Skeletal muscle tissue (tissue), 4 donors: Measurements from ENCODE around the gene SPATA2. TPM values are rescaled to one million over a fixed set of nuclear protein-coding genes. Genes with fewer than 3 reads are reported as not detected.
A peak's percentile ranks its signal among the peaks of the same experiment; 100 is the strongest.
"Not testable (repeated sequence)": the region's sequence is repeated elsewhere in the genome, so short reads cannot be mapped to it uniquely, and the experiment has no call there.

Source experiments
- H3K27ac ChIP-seq: one replicate; pipeline ENCODE4 v1.7.0; 2013; ENCODE audit warnings: mild to moderate bottlenecking, low read depth, low read length, inconsistent platforms
- H3K27me3 ChIP-seq, 3 donors: one replicate each; pipeline ENCODE4 v1.7.0; 2013; ENCODE audit warnings: low read length in 3 of 3; ENCODE audit not compliant: control insufficient read depth in 3 of 3, insufficient read depth in 3 of 3
- H3K36me3 ChIP-seq, 3 donors: one replicate each; pipeline ENCODE4 v1.7.0; 2013; ENCODE audit warnings: low read length in 3 of 3; ENCODE audit not compliant: control insufficient read depth in 3 of 3, insufficient read depth in 3 of 3
- H3K4me1 ChIP-seq, 3 donors: one replicate each; pipeline ENCODE4 v1.7.0; 2013; ENCODE audit warnings: low read length in 3 of 3, mild to moderate bottlenecking in 3 of 3; ENCODE audit not compliant: control insufficient read depth in 3 of 3, insufficient read depth in 3 of 3
- H3K4me3 ChIP-seq, 3 donors: one replicate each; pipeline ENCODE4 v1.7.0; 2013; ENCODE audit warnings: low read length in 3 of 3
- H3K9ac ChIP-seq, 3 donors: one replicate each; pipeline ENCODE4 v1.7.0; 2013; ENCODE audit warnings: low read length in 3 of 3, mild to moderate bottlenecking in 3 of 3, moderate library complexity in 2 of 3, low read depth in 1 of 3
- H3K9me3 ChIP-seq, 3 donors: one replicate each; pipeline ENCODE4 v1.7.0; 2013; ENCODE audit warnings: low read length in 3 of 3; ENCODE audit not compliant: control insufficient read depth in 3 of 3
- total RNA-seq: library from RNA; depleted of rRNA; stranded (reverse); fragments of >200 nt; gene quantifications from one replicate; pipeline ENCODE4 v1.2.3, GENCODE V29; 2014
- donor health status: Osteomylitis.

Gene SPATA2, protein sequence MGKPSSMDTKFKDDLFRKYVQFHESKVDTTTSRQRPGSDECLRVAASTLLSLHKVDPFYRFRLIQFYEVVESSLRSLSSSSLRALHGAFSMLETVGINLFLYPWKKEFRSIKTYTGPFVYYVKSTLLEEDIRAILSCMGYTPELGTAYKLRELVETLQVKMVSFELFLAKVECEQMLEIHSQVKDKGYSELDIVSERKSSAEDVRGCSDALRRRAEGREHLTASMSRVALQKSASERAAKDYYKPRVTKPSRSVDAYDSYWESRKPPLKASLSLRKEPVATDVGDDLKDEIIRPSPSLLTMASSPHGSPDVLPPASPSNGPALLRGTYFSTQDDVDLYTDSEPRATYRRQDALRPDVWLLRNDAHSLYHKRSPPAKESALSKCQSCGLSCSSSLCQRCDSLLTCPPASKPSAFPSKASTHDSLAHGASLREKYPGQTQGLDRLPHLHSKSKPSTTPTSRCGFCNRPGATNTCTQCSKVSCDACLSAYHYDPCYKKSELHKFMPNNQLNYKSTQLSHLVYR
- total RNA-seq, result 1.0 TPM

GRCh38 chr20:49915380-49916145, at the start of gene SPATA2:
Gene SPATA2, minus strand, starts transcription at chr20:49915529. Its CDS starts 7,039 bp downstream, at chr20:49908490.
- no peaks in the 10 kb centered on the region for H3K9me3 ChIP-seq
- peaks cover 35 to 53% (median 42%) of the 10 kb centered on the region in 3 donors for H3K4me1 ChIP-seq

DNA sequence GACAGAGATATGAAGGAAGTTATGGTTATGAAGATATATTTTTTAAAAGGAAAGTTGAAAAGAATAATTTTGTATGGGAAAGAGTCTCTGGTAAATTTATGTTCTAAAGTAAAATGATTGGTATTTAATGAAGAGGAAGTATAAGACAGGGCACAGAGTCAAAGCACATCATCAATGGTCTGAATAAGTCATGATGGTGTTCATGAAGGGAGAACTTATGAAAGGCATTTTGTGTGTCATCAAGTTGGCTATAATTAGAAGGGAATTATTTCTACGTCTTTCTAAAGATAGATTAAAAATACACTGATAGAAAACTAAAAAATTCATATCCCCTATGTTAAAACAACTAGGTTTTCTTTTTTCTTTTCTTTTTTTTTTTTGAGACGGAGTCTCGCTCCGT, 46.1 kb upstream of the SPATA2 start:
- Histone ChIP-seq H3K9ac (no peak overlapping the region), H3K27ac (no peak overlapping the region), H3K9me3 (no peaks in the 10 kb centered on the region), H3K4me3 (no peak overlapping the region), H3K4me1 (peaks cover 0 to 6% (median 5%) of the 10 kb centered on the region in 3 donors), H3K36me3 (peaks cover 11 to 17% (median 12%) of the 10 kb centered on the region in 3 donors), H3K27me3 (no peaks in the 10 kb centered on the region)

More at GRCh38 chr20:49915380-49916145, at the start of gene SPATA2:
- no peaks in the 10 kb centered on the region for H3K36me3 ChIP-seq
- H3K27me3 ChIP-seq, result no peaks in the 10 kb centered on the region
- peak within 1 kb of the TSS; percentile 99 to 100 (median 100) for H3K4me3 ChIP-seq
- H3K27ac ChIP-seq, result peak within 1 kb of the TSS; percentile 100
- peak within 1 kb of the TSS; percentile 85 to 98 (median 98) for H3K9ac ChIP-seq

DNA sequence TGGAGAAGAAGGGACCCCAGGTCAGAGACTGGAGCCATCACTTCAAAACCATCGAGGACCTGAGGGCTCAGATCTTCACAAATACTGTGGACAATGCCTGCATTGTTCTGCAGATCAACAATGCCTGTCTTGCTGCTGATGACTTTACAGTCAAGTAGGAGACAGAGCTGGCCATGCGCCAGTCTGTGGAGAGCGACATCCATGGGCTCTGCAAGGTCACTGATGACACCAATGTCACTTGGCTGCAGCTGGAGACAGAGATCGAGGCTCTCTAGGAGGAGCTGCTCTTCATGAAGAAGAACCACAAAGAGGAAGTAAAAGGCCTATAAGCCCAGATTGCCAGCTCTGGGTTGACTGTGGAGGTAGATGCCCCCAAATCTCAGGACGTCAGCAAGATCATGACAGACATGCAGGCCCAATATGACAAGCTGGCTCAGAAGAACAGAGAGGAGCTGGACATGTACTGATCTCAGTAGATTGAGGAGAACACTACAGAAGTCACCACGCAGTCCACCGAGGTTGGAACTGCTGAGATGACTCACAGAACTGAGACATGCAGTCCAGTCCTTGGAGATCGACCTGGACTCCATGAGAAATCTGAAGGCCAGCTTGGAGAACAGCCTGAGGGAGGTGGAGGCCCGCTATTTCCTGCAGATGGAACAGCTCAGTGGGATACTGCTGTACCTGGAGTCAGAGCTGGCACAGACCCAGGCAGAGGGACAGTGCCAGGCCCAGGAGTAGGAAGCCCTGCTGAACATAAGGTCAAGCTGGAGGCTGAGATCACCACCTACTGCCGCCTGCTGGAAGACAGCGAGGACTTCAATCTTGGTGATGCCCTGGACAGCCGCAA, 42.0 kb upstream of the SPATA2 start:
- peaks cover 39 to 42% (median 40%) of the 10 kb centered on the region in 3 donors for H3K36me3 ChIP-seq
- not testable (repeated sequence) for H3K27me3 ChIP-seq, H3K4me3 ChIP-seq, H3K9ac ChIP-seq, H3K4me1 ChIP-seq, H3K27ac ChIP-seq, H3K9me3 ChIP-seq

DNA sequence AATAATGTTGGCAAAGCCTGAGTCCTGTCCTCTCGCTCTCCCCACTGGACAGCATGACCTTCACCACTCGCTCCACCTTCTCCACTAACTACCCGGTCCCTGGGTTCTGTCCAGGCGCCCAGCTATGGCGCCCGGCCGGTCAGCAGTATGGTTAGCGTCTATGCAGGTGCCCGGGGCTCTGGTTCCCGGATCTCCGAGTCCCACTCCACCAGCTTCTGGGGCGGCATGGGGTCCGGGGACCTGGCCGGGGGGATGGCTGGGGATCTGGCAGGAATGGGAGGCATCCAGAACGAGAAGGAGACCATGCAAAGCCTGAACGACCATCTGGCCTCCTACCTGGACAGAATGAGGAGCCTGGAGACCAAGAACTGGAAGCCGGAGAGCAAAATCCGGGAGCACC, 41.4 kb upstream of the SPATA2 start:
- no peaks in the 10 kb centered on the region for H3K27me3 ChIP-seq
- no peaks in the 10 kb centered on the region for H3K4me1 ChIP-seq
- H3K9me3 ChIP-seq, result no peaks in the 10 kb centered on the region
- no peak overlapping the region for H3K27ac ChIP-seq
- H3K36me3 ChIP-seq, result peaks cover 45 to 48% (median 47%) of the 10 kb centered on the region in 3 donors
- no peak overlapping the region for H3K9ac ChIP-seq
- no peak overlapping the region for H3K4me3 ChIP-seq

DNA sequence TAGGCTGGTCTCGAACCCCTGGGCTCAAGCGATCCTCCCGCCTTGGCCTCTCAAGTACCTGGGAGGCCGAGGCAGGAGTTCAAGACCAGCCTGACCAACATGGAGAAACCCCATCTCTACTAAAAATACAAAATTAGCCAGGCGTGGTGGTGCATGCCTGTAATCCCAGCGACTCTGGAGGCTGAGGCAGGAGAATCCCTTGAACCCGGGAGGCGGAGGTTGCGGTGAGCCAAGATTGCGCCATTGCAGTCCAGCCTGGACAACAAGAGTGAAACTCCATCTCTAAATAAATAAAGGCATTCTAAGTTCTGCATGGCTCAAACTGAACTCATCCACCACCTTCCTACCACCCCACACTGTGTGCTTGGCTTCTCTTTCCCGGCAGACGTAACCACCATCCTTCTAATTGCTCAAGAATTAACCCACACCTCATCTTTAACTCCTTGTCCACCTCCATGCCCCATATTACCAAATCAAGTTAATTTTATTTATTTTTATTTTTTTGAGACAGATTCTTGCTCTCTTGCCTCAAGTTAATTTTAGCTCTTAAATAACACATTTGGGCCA, 40.6 kb upstream of the SPATA2 start:
- not testable (repeated sequence) for H3K9ac ChIP-seq, H3K4me1 ChIP-seq, H3K27ac ChIP-seq, H3K9me3 ChIP-seq, H3K27me3 ChIP-seq, H3K4me3 ChIP-seq
- peaks cover 49 to 55% (median 52%) of the 10 kb centered on the region in 3 donors for H3K36me3 ChIP-seq

DNA sequence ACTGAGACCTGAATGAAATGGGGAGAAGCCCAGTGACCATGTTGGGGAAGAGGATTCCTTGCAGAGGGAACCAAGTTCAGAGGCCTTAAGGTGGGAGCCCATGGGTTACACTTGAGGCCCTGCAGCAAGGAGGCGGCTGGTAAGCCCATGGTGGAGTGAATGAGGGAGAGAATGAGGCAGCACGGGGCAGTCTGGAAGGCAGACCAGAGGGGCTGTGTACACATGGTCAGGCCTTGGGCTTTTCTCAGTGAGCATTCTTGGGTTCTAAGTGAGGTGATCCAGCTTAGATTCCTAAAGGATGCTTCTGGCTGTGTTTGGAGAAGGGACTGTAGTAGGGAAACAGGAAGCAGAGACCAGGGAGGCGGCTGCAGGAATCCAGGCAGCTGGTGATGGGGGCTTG, 39.8 kb upstream of the SPATA2 start:
- Histone ChIP-seq H3K4me3 (no peak overlapping the region), H3K27ac (no peak overlapping the region)

GRCh38 chr20:49951151-49951550, 35.8 kb upstream of the SPATA2 start:
- H3K27me3 ChIP-seq, result no peaks in the 10 kb centered on the region
- peaks cover 73 to 79% (median 76%) of the 10 kb centered on the region in 3 donors for H3K36me3 ChIP-seq
- H3K9me3 ChIP-seq, result no peaks in the 10 kb centered on the region
- H3K4me3 ChIP-seq, result no peak overlapping the region
- H3K27ac ChIP-seq, result no peak overlapping the region
- no peaks in the 10 kb centered on the region for H3K4me1 ChIP-seq
- no peak overlapping the region for H3K9ac ChIP-seq

More for the DNA sequence above, 39.8 kb upstream of the SPATA2 start:
- H3K9ac ChIP-seq, result no peak overlapping the region
- peaks cover 55 to 62% (median 59%) of the 10 kb centered on the region in 3 donors for H3K36me3 ChIP-seq
- H3K4me1 ChIP-seq, result no peaks in the 10 kb centered on the region
- H3K9me3 ChIP-seq, result no peaks in the 10 kb centered on the region
- H3K27me3 ChIP-seq, result no peaks in the 10 kb centered on the region

GRCh38 chr20:49948809-49949507, 33.6 kb upstream of the SPATA2 start:
- no peak overlapping the region for H3K27ac ChIP-seq
- H3K4me1 ChIP-seq, result peaks cover 0 to 5% (median 4%) of the 10 kb centered on the region in 3 donors
- no peaks in the 10 kb centered on the region for H3K9me3 ChIP-seq
- peaks cover 72 to 78% (median 75%) of the 10 kb centered on the region in 3 donors for H3K36me3 ChIP-seq
- H3K9ac ChIP-seq, result no peak overlapping the region
- no peak overlapping the region for H3K4me3 ChIP-seq
- H3K27me3 ChIP-seq, result no peaks in the 10 kb centered on the region

- H3K27me3 ChIP-seq, result no peaks in the 10 kb centered on the region
Measured at GRCh38 chr20:49948178-49948577, 32.8 kb upstream of the SPATA2 start.

More at GRCh38 chr20:49948178-49948577, 32.8 kb upstream of the SPATA2 start:
- Histone ChIP-seq H3K27ac (no peak overlapping the region), H3K4me1 (peaks cover 0 to 6% (median 5%) of the 10 kb centered on the region in 3 donors), H3K9ac (no peak overlapping the region), H3K36me3 (peaks cover 67 to 72% (median 69%) of the 10 kb centered on the region in 3 donors), H3K4me3 (no peak overlapping the region), H3K9me3 (no peaks in the 10 kb centered on the region)
